Pancreas (tissue), 10 donors: ENCODE data around the gene PLCB1. TPM values are rescaled to one million over a fixed set of nuclear protein-coding genes. Genes with fewer than 3 reads are reported as not detected.

Experiments
- ATAC-seq, 4 donors: fragments of 200-7000 bp; cut with Tn5 transposase; one replicate each; pipeline versions ENCODE4 v1.8.0 to v1.9.1; 2020; ENCODE audit warnings: mild to moderate bottlenecking in 4 of 4, moderate library complexity in 4 of 4
- DNase-seq, 6 donors: peaks; one replicate each; pipeline ENCODE4 v3.0.0-alpha.2; 2020
- FAIRE-seq: peaks from 2 replicates; lab custom pipeline; 2012; peaks lifted over from hg19 to GRCh38; lab: Jason Lieb, UNC
- H3K27ac ChIP-seq, 4 donors: fragments of 200-600 bp; sonication (generic); 1 replicate in 3 of 4; 2 replicates in 1 of 4; pipeline versions ENCODE4 v1.5.0 to v1.8.0; 2020
- H3K27me3 ChIP-seq, 4 donors: fragments of 200-600 bp; one replicate each; pipeline ENCODE4 v1.8.0; 2021
- H3K36me3 ChIP-seq, 3 donors: fragments of 200-600 bp; sonication (generic) in 1 of 3; one replicate each; pipeline versions ENCODE4 v1.5.0 to v1.8.0; 2020 to 2021
- H3K4me1 ChIP-seq, 3 donors: fragments of 200-600 bp; one replicate each; pipeline ENCODE4 v1.8.0; 2021
- H3K4me3 ChIP-seq, 4 donors: fragments of 200-600 bp; sonication (generic) in 2 of 4; one replicate each; pipeline versions ENCODE4 v1.5.0 to v1.8.0; 2020 to 2021
- H3K9me3 ChIP-seq, 4 donors: fragments of 200-600 bp; one replicate each; pipeline ENCODE4 v1.8.0; 2021
- CTCF ChIP-seq, 4 donors: fragments of 200-600 bp; sonication (generic) in 3 of 4; IDR thresholded peaks; one replicate each; pipeline versions ENCODE4 v1.5.0 to v1.8.0; 2021; ENCODE audit warnings: antibody characterized with exemption in 4 of 4
- WGBS, 2 donors: extraction: QIAGEN DNeasy Blood & Tissue Kit; methylation state at CpG; one replicate each; pipeline ENCODE4 v1.1.7; 2013; 5-methylcytosine and 5-hydroxymethylcytosine counted together
- intact Hi-C, 3 donors: fragments of 100-400 bp; cut with DNase I; formaldehyde crosslinking; loops; one replicate each; pipeline versions ENCODE4 v1.11.1 to v1.14.2; 2022
- polyA plus RNA-seq, 2 donors: library from polyadenylated mRNA; stranded (reverse); fragments of 200-250 nt; gene quantifications; one replicate each; pipeline ENCODE4 v1.2.3, GENCODE V29; 2013
- total RNA-seq, 6 donors: library from RNA; stranded (reverse); fragmentation: NEBNext Ultra II Directional in 4 of 6; extraction: Animal tissue kit (Norgen Biotek cat#: 25700) in 4 of 6; gene quantifications; one replicate each; pipeline versions ENCODE4 v1.2.1 to v1.2.4, GENCODE V29; 2021 to 2023
- donor health status: healthy with polysubstance abuse.
- donor health status: DM: no; HTN: no; CAD: no; lungs with moderate emphysema.
- donor health status: DM: no; HTN: no; CAD: no.
- donor health status: control.
- donor health status: control.
- donor health status: Bipolar disorder and iron deficiency.
- donor health status: DM: yes; HTN: yes; CAD: no.
- donor health status: DM: no; HTN: no; CAD: no.
- donor health status: DM: no; HTN: no; CAD: no.
- donor health status: DM: yes; HTN: yes; CAD: no.

PLCB1 gene
- total and polyA plus RNA-seq, 8 donors: 4.5 to 18.7 (median 13.7) TPM

- FAIRE-seq: peak; percentile 39
- 85 to 89% methylated on average over 1 of the region's 1 CpG for WGBS, 2 donors
Measured at GRCh38 chr20:8205996-8206395, 73.9 kb downstream of the PLCB1 start.

GRCh38 chr20:8208226-8208625 lies 76.2 kb downstream of the PLCB1 start:
- FAIRE-seq: no peak

More at GRCh38 chr20:8205996-8206395, 73.9 kb downstream of the PLCB1 start:
- H3K27me3 ChIP-seq: no peaks in the 10 kb centered on the region
- no peaks in the 10 kb centered on the region for H3K36me3 ChIP-seq
- intact Hi-C loops: no loop called here
- no peak for TF ChIP-seq CTCF (IDR thresholded peaks at IDR 0.05)
- H3K9me3 ChIP-seq: no peaks in the 10 kb centered on the region
- no peak overlapping the region for H3K27ac ChIP-seq
- no peak for ATAC-seq
- no peak overlapping the region for H3K4me3 ChIP-seq
- peaks cover 0 to 7% (median 3%) of the 10 kb centered on the region in 3 donors for H3K4me1 ChIP-seq
- DNase-seq: no peak

GRCh38 chr20:8209061-8209460 lies 77.0 kb downstream of the PLCB1 start:
- intact Hi-C loops: no loop called here
- WGBS, 2 donors: 23 to 24% methylated on average over 2 of the region's 2 CpGs
- peaks cover 0 to 7% (median 3%) of the 10 kb centered on the region in 3 donors for H3K4me1 ChIP-seq

More at GRCh38 chr20:8208226-8208625, 76.2 kb downstream of the PLCB1 start:
- WGBS, 2 donors: 98 to 100% methylated on average over 1 of the region's 1 CpG
- peaks cover 0 to 7% (median 3%) of the 10 kb centered on the region in 3 donors for H3K4me1 ChIP-seq
- intact Hi-C loops: no loop called here
- no peaks in the 10 kb centered on the region for H3K36me3 ChIP-seq
- ATAC-seq (no peak), DNase-seq (no peak)
- no peak for TF ChIP-seq CTCF (IDR thresholded peaks at IDR 0.05)
- no peak overlapping the region for H3K27ac ChIP-seq
- H3K9me3 ChIP-seq: no peaks in the 10 kb centered on the region
- no peak overlapping the region for H3K4me3 ChIP-seq
- no peaks in the 10 kb centered on the region for H3K27me3 ChIP-seq

GRCh38 chr20:8210749-8211148 lies 78.7 kb downstream of the PLCB1 start:
- DNase-seq (no peak), FAIRE-seq (no peak), ATAC-seq (no peak)
- Histone ChIP-seq H3K4me3 (no peak overlapping the region), H3K4me1 (peaks cover 0 to 7% (median 3%) of the 10 kb centered on the region in 3 donors), H3K27me3 (no peaks in the 10 kb centered on the region), H3K36me3 (no peaks in the 10 kb centered on the region), H3K27ac (no peak overlapping the region), H3K9me3 (no peaks in the 10 kb centered on the region)
- 92 to 100% methylated on average over 1 of the region's 1 CpG for WGBS, 2 donors
- TF ChIP-seq CTCF (IDR thresholded peaks at IDR 0.05): no peak
- intact Hi-C loops: no loop called here

More at GRCh38 chr20:8209061-8209460, 77.0 kb downstream of the PLCB1 start:
- H3K27me3 ChIP-seq: no peaks in the 10 kb centered on the region
- ATAC-seq (no peak), FAIRE-seq (no peak), DNase-seq (no peak)
- no peak overlapping the region for H3K27ac ChIP-seq
- no peak overlapping the region for H3K4me3 ChIP-seq
- no peaks in the 10 kb centered on the region for H3K9me3 ChIP-seq
- no peaks in the 10 kb centered on the region for H3K36me3 ChIP-seq
- no peak for TF ChIP-seq CTCF (IDR thresholded peaks at IDR 0.05)

- no peaks in the 10 kb centered on the region for H3K9me3 ChIP-seq
- no peak overlapping the region for H3K27ac ChIP-seq
- intact Hi-C loops: no loop called here
- H3K27me3 ChIP-seq: no peaks in the 10 kb centered on the region
- 86 to 92% methylated on average over 3 of the region's 3 CpGs for WGBS, 2 donors
- ATAC-seq (no peak), DNase-seq (no peak), FAIRE-seq (no peak)
- no peak for TF ChIP-seq CTCF (IDR thresholded peaks at IDR 0.05)
- peaks cover 0 to 7% (median 3%) of the 10 kb centered on the region in 3 donors for H3K4me1 ChIP-seq
- H3K4me3 ChIP-seq: no peak overlapping the region
- H3K36me3 ChIP-seq: no peaks in the 10 kb centered on the region
Measured at GRCh38 chr20:8212286-8212685, 80.2 kb downstream of the PLCB1 start.
